ENCODE measurements around the gene PNPO.
"Not testable (repeated sequence)": the region's sequence is repeated elsewhere in the genome, so short reads cannot be mapped to it uniquely, and the experiment has no call there.

The PNPO gene

GRCh38 chr17:47918991-47919390 lies 22.4 kb upstream of the PNPO start:
- DNase-seq, result no peak

DNA sequence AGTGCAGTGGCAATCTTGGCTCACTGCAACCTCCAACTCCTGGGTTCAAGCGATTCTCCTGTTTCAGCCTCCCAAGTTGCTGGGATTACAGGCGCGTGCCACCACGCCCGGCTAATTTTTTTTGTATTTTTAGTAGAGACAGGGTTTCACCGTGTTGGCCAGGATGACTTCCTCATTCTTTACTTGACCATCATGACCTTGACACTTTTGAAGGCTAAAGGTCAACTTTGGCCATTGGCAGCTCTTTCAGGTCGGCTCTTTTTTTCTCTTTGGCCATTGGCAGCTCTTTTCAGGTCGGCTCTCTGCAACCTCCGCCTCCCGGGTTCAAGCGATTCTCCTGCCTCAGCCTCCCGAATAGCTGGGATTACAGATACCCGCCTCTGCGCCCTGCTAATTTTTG lies 21.5 kb upstream of the PNPO start:
- DNase-seq, result not testable (repeated sequence)

GRCh38 chr17:47924785-47925677 lies 16.3 kb upstream of the PNPO start:
- no peak for DNase-seq

DNA sequence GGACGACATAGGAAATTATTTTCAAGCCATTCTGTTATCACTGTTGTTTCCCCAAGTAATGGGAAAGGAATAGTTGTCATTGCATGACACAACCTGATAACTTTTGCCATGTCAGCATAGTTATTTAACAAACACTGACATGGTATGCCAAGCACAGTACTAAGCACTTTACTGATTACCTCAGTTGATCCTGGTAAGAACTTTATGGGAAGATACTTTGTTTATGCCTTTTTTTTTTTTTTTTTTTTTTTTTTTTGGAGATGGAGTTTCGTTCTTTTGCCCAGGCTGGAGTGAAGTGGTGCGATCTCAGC lies 15.7 kb upstream of the PNPO start:
- no peak for DNase-seq

DNA sequence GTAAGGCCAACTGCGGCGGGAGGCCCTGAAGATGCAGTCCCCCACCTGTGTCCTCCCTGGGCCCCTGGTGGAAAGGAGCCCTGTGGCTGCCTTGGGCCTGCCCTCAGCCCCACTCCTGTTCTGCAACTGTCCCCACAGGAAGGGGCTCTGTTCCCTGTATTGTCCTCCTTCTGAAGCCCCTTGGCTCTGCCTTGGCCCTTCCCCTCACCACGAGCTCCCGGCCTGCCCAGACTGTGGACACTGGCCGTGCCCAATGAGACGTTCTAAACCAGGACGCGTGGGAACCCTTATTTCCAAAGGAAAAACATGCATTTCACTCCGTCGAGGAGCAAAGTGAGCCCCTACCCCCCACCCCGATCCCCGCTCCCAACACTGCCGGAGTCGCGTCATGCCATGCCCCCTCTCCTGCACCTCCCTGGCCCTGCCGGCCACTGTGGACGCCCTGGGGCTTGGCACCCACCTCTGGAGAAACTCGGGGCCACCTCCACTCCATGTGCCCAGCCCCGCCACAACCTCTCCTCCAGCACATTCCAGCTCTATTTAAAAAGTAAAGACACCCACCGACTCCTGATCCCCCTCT lies 13.5 kb upstream of the PNPO start:
- DNase-seq, result no peak

DNA sequence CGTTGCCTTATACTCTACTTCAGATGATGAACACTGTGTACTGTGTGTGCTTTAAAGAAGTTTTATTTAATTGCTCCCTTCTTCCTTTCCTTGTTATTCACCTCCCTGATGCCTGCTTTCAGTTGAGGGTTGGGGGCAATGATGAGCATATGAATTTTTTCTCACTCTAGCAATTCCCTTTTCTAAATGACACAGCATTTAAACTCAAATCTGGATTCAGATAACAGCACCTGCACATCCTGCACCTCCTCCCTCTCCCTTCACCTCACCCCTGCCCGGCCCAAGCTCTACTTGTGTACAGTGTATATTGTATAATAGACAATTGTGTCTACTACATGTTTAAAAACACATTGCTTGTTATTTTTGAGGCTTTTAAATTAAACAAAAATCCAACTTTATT lies 13.0 kb upstream of the PNPO start:
- no peak for DNase-seq

DNA sequence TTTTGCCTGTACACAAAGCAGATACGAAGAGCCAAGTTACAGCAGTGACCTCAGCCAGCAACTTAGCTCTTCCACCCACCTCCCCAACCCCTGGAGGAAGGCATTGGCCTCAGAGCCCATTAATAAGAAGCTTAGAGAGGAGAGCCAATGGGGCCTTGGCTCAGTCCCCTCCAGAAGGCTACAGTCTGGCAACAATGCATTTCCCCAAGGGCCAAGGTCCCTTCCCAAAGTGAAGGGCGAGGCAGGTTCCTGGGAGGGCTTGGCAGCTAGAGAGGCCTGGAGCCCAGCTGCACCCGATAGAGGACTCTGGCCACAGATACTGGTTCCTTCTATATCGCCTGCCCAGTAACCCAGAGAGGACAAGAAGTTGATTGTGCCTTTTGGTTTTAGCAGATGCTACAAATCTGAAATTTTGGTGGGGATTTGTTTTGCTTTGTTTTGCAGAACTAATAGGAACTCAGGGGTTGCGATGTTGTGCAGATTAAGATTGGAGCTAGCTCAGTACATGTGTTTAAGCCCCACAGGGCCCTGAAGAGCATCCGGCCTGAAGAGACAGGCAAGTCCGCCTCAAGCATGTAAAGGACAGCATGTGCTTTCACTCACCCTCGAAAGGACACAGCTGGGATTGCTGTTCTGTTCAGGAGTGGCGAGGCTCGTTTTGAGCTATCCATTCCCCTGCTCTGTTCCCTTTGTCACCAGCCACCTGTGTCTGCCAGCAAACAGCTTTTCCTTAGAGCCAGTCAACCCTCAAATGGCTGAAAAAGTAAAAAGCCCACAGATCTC lies 12.0 kb upstream of the PNPO start:
- no peak for DNase-seq

- DNase-seq, result no peak
Observed at GRCh38 chr17:47931848-47932247, 9.5 kb upstream of the PNPO start.

GRCh38 chr17:47934856-47935255 lies 6.5 kb upstream of the PNPO start:
- DNase-seq, result no peak

- DNase-seq, result not testable (repeated sequence)
Observed at GRCh38 chr17:47935468-47935867, 5.9 kb upstream of the PNPO start.

DNA sequence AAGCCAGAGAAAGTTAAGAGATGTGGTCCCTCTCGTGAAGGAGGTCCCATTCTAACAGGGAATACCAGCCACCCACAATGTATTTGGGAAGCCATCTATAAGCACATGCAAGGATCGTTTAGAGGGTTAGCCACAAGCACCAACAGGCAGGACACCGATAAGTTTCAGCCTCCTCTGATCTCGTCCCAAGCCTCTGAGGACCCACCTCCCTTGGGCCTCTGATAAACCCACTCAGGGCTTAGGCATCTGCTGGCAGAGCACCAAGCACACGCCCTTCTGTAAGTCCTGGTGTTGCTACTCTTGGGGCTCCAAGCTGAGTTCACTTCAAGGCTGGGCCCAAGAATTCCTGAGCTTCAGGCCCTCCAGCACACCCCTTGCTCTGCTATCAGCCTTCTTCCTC lies 5.4 kb upstream of the PNPO start:
- no peak for DNase-seq

- DNase-seq, result no peak
Observed at GRCh38 chr17:47937941-47938340, 3.4 kb upstream of the PNPO start.

- no peak for DNase-seq
Observed at GRCh38 chr17:47942096-47942510, 732 bp downstream of the PNPO start.

GRCh38 chr17:47942568-47942967 lies 1.2 kb downstream of the PNPO start:
- DNase-seq, result no peak

- no peak for DNase-seq
Observed at GRCh38 chr17:47945080-47945479, 3.7 kb downstream of the PNPO start.

GRCh38 chr17:47945529-47946508 lies 4.4 kb downstream of the PNPO start:
- DNase-seq, result no peak

DNA sequence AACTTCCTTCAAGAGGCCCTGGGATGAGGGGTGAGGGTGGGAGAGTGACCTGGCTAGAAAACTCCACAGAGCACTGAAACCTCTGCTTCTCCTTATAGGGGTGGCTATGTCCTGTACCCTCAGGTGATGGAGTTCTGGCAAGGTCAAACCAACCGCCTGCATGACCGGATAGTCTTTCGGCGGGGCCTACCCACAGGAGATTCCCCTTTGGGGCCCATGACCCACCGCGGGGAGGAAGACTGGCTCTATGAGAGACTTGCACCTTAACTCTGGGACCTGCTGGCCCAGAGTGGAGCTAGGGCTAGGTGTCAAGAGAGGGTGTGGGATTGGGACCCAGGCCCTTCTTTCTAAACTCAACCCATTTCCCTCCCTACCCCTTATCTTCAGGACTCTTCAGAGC lies 5.1 kb downstream of the PNPO start:
- DNase-seq, result no peak

GRCh38 chr17:47946929-47947397 lies 5.6 kb downstream of the PNPO start:
- DNase-seq, result peak; percentile 67

DNA sequence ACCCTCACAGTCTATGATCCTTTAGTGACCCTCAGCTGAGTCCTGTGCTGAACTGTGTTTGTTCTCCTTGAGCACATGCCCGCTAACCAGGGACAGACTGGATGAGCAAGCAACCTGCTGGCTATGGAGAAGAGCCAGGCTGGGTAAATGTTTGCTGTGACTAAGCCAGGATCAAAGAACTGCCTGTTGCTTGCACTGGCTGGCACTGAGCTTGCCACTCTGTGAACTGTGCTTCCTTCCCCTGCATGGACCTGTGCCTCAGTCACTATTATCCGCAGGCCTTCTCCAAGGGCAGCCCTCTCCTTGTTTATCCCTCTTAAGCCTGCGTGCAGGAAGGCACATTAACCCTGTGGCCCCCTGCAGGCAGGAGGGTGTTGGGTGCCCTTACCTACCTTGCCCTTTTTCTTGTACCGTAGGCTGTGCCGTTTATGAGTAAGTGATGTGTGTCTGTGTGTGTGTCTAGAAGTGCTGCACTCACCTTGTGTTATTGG lies 7.4 kb downstream of the PNPO start:
- DNase-seq, result no peak

DNA sequence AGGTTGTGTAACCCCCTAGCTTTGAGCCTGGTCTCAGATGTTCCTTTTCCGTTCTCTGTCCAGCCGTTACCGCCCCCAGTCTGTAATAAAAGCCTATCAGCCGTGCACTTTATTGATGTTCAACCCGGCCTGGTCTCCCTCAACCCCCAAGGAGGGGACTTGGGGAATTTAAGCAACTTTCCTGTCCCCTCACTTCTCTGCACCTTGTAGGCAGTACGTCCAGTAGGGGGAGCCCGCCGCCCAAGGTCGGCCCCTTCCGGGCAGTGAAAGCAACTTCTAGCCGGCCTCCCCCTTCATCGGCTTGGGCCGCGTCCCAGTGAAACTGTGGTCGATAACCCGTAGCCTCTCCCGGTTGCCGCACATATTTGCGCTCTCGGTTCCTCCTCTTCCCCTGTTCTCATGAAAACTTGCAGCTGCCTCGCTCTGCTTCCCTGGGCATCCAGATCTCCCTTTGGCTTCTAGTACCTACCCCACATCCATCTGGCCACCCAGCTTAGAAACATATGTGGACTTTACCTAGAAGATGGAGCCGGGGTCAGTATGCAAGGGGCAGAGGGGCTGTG lies 7.9 kb downstream of the PNPO start:
- peak; percentile 33 for DNase-seq

- no peak for DNase-seq
Observed at GRCh38 chr17:47949946-47950345, 8.6 kb downstream of the PNPO start.

DNA sequence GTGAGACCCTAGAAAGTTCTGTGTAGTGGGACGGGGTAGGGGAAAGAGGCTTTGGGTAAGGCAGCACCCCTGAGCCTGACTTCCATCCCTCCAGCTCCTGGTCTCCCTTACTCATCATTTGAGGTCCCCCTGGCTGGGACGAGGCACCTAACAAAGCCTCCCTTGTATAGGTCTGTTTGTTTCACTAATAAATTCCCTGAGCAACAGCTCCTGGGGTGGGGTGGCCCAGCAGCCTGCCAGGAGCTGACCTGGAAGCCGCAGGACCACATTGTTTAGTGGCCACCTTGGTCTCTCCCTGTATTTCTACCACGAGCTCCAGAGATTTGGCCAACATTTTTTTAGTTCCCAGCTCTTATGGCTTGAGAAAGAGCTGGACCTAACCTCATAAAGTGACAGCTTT lies 9.1 kb downstream of the PNPO start:
- DNase-seq, result no peak
